ENCODE measurements around the gene GALR3.
A peak's percentile ranks its signal among the peaks of the same experiment; 100 is the strongest.
"Not testable (repeated sequence)": the region's sequence is repeated elsewhere in the genome, so short reads cannot be mapped to it uniquely, and the experiment has no call there.

Gene GALR3, protein sequence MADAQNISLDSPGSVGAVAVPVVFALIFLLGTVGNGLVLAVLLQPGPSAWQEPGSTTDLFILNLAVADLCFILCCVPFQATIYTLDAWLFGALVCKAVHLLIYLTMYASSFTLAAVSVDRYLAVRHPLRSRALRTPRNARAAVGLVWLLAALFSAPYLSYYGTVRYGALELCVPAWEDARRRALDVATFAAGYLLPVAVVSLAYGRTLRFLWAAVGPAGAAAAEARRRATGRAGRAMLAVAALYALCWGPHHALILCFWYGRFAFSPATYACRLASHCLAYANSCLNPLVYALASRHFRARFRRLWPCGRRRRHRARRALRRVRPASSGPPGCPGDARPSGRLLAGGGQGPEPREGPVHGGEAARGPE

DNA sequence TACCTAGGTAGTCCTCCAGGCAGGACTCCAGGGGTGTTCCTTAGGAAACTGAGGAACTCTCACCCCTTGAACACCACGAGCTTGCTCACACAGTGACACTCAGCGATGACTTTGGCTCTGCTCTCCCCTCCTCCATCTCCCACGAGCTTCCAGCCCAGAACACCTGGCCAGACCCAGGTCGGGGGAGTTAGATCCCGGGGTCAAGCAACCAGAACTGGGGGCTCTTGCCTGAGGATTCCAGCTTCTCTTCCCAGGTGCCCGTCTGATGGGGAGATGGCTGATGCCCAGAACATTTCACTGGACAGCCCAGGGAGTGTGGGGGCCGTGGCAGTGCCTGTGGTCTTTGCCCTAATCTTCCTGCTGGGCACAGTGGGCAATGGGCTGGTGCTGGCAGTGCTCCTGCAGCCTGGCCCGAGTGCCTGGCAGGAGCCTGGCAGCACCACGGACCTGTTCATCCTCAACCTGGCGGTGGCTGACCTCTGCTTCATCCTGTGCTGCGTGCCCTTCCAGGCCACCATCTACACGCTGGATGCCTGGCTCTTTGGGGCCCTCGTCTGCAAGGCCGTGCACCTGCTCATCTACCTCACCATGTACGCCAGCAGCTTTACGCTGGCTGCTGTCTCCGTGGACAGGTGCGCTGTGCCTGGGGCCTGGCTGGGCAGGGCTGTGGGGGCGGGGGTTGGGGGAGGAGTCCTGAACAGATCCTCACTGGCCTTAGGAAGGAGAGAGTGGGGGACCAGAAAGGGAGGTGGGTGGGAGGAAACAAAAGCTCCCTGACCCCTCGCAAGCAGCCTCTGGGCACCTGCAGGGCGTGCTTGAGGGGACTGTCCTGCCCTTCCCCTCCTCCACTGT is at the start of gene GALR3:
GALR3 (plus strand) TSS at position 249 of the 852 bp plus-strand sequence; CDS start at position 274, 25 bp downstream.
- Histone ChIP-seq H3K4me3 (peak within 1 kb of the TSS in 1 of 7 experiments; percentile 17), H3K27ac (no peak within 1 kb of the TSS)

GRCh38 chr22:37774728-37775127 is 48.5 kb upstream of the GALR3 start:
- no peak overlapping the region for H3K27ac ChIP-seq
- H3K4me3 ChIP-seq, result no peak overlapping the region

- Histone ChIP-seq H3K27ac (peak overlapping the region in 17 of 21 experiments; percentile 3 to 77 (median 55)), H3K4me3 (no peak overlapping the region)
Measured at GRCh38 chr22:37775785-37776638, 47.2 kb upstream of the GALR3 start.

DNA sequence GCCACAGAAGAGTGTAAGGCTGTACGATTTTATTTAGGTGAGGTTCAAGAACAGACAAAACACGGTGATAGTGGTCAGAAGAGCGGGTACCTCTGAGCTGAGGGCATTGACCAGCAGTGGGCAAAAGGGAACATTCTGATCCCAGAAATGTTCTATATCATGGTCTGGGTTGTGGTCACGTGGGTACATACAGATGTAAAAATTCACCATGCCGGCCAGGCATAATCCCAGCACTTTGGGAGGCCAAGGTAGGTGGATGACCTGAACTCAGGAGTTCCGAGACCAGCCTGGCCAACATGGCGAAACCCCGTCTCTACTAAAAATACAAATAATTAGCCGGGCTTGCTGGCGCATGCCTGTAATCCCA is 46.6 kb upstream of the GALR3 start:
- peak overlapping the region in 19 of 21 experiments; percentile 3 to 77 (median 51) for H3K27ac ChIP-seq
- no peak overlapping the region for H3K4me3 ChIP-seq

DNA sequence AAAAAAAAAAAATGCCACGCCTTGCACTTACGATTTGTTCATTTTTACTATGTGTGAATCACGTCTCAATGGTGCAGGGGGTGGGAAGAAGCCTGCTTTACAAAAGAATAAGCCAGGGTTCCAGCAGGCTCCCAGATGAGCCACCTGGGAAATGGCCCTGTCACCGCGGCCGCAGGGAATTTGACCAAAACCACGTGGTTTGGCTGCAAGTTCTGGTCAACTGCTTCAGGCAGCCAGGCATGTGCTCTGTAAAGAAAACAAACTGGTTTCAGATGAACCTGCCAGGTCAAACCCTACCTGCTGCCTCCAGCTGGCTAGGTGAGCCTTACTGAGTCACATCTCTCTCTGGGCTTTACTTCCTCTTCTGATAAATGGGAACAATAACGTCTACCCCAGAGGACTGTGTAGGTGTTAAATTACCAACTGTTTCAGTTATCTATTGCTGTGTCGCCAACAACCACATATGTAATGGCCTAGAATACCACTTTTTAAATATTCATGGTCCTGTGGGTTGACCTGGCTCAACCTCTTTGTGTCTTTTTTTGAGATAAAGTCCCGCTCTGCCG is 46.0 kb upstream of the GALR3 start:
- H3K27ac ChIP-seq, result peak overlapping the region in 14 of 21 experiments; percentile 3 to 77 (median 53)
- no peak overlapping the region for H3K4me3 ChIP-seq

- H3K4me3 ChIP-seq, result no peak overlapping the region
Measured at GRCh38 chr22:37778370-37779009, 44.7 kb upstream of the GALR3 start.

GRCh38 chr22:37781434-37782059 is 41.6 kb upstream of the GALR3 start:
- H3K27ac ChIP-seq, result peak overlapping the region in 5 of 21 experiments; percentile 5 to 50 (median 38)
- no peak overlapping the region for H3K4me3 ChIP-seq

More at GRCh38 chr22:37778370-37779009, 44.7 kb upstream of the GALR3 start:
- no peak overlapping the region for H3K27ac ChIP-seq

DNA sequence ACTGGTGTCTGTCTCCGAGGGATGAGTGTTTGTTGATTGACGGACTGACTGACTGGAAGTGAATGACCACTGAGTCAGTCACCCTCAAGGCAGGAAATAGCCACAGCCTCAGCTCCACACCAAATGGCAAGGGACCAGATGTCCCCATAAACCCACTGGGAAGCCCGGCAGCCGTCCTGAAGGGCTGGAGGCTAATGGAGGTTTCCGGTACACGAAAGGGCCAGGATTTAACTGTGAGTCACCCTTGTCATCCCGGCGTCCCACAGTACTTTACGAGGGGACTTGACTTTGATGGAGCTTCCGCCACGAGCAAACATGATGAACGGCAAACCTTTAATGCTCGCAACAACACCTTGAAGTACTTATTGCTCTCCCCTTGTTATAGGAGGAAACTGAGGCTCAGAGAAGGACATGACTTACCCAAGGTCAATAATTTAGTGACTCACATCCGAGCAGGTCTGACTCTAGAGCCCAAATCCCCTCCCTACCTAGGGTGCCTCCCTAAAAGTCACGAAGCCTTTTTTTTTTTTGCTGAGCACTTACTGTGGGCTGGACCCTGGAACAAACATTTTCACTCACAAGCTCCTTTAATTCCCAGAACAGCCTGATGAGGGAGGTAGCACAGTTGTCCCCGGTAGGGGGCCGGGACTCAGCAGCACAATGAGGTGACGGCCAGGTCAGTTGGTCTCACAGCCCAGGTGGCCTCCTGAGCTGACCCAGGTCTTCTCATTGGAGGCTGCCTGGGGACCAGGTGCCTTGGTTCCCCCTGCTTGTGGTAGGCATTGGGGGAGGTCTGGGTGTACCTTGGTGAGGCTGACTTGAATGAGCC is 40.6 kb upstream of the GALR3 start:
- peak overlapping the region in 7 of 21 experiments; percentile 5 to 64 (median 38) for H3K27ac ChIP-seq
- no peak overlapping the region for H3K4me3 ChIP-seq

GRCh38 chr22:37784829-37785495 is 38.2 kb upstream of the GALR3 start:
- Histone ChIP-seq H3K4me3 (no peak overlapping the region), H3K27ac (peak overlapping the region in 6 of 21 experiments; percentile 1 to 51 (median 19))

DNA sequence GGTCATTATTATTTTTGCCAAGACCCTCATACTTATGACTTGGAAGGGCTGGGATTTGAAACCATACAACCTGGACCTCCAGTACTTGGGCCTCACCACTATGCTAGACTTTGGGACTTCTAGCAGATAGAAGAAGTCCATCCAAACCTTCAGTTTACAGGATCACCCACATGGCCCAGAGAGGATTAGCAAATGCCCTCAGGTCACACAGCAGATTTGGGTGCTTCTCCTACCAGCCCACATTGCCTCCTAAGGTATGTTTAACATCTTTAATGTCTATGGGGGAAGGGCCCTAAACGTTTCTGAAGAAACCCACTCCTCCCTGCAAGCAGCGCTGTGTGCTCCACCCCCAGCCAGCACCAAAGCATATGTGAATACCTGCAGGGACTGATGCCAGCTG is 32.9 kb upstream of the GALR3 start:
- H3K4me3 ChIP-seq, result no peak overlapping the region
- no peak overlapping the region for H3K27ac ChIP-seq

- Histone ChIP-seq H3K4me3 (no peak overlapping the region), H3K27ac (no peak overlapping the region)
Measured at GRCh38 chr22:37792494-37792893, 30.7 kb upstream of the GALR3 start.

GRCh38 chr22:37794376-37794775 is 28.8 kb upstream of the GALR3 start:
- Histone ChIP-seq H3K27ac (no peak overlapping the region), H3K4me3 (no peak overlapping the region)

DNA sequence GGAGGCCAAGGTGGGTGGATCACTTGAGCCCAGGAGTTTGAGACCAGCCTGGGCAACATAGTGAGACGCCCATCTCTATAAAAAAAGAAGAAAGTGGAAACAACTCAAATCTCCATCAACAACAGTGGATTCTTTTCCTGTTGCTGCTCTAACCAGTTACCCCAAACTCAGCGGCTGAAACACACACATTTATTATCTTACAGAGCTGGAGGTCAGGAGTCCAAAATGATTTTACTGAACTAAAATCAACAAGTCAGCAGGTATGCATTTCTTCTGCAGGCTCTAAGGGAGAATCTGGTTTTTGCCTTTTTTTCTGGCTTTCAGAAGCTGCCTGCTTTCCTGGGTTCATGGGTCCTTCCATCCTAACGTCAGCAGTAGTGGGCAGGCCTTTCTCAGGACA is 27.1 kb upstream of the GALR3 start:
- H3K27ac ChIP-seq, result no peak overlapping the region
- H3K4me3 ChIP-seq, result no peak overlapping the region

GRCh38 chr22:37797259-37797658 is 25.9 kb upstream of the GALR3 start:
- not testable (repeated sequence) for H3K4me3 ChIP-seq, H3K27ac ChIP-seq

- no peak overlapping the region for H3K27ac ChIP-seq
- H3K4me3 ChIP-seq, result no peak overlapping the region
Measured at GRCh38 chr22:37797874-37798500, 25.2 kb upstream of the GALR3 start.

DNA sequence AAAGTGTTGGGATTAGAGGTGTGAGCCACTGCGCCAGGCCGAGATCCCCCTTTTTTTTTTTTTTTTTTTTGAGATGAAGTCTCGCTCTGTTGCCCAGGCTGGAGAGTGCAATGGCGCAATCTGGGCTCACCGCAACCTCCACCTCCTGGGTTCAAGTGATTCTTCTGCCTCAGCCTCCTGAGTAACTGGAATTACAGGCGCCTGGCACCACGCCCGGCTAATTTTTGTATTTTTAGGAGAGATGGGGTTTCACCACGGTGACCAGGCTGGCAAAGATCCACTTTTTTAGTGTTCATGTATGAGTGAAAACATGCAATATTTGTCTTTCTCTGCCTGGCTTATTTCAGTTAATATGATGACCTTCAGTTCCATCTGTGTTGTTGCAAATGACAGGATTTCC is 23.2 kb upstream of the GALR3 start:
- H3K27ac ChIP-seq, H3K4me3 ChIP-seq: not testable (repeated sequence)

DNA sequence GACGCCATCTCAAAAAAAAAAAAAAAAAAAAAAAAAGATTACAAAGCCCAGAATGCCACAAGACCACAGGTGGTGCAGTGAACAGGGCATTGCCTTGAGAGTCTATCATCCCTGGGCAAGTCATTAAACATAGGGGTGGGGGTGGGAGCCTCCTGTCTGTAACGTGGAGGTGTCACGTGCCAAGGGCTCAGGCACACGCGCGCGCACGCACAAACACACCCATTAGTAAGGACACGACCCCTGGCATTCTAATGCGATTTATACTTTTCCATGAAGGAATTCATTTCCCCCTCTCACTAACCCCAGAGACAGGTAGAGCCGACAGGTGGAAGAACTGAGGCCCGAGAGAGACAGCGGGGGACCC is 21.3 kb upstream of the GALR3 start:
- Histone ChIP-seq H3K4me3 (peak overlapping the region; percentile 38 to 71 (median 53)), H3K27ac (peak overlapping the region in 13 of 21 experiments; percentile 51 to 83 (median 74))
